Naive thymus-derived CD8-positive, alpha-beta T cell (primary cell): ENCODE measurements around the gene ZNF146. TPM values are rescaled to one million over a fixed set of nuclear protein-coding genes. Genes with fewer than 3 reads are reported as not detected.
A peak's percentile ranks its signal among the peaks of the same experiment; 100 is the strongest.
"Not testable (repeated sequence)": the region's sequence is repeated elsewhere in the genome, so short reads cannot be mapped to it uniquely, and the experiment has no call there.

Experiments used
- ATAC-seq, 2 donors: fragments of 150-1000 bp; cut with Tn5 transposase in 1 of 2; sonication (Bioruptor Pico), chemical (Tn5 transposase) in 1 of 2; 1 replicate in 1 of 2; 2 replicates in 1 of 2; pipeline ENCODE4 v1.10.0; 2021; ENCODE audit warnings: mild to moderate bottlenecking in 2 of 2, moderate library complexity in 2 of 2
- POLR2A ChIA-PET: fragments of 350-600 bp; sonication (Branson Sonifier 250); formaldehyde crosslinking; loops from one replicate; lab custom pipeline; 2021; ENCODE audit warnings: antibody characterized with exemption; lab: Charles Lee
- DNase-seq, 10 donors: peaks; one replicate each; pipeline versions ENCODE4 v3.0.0 to v3.0.0-alpha.2; 2020 to 2022
- H3K27ac Mint-ChIP-seq, 10 donors: one replicate each; pipeline ENCODE4 v1.8.0; 2020 to 2022; ENCODE audit warnings: mild to moderate bottlenecking in 10 of 10, mixed read lengths in 10 of 10, moderate library complexity in 4 of 10, inconsistent platforms in 1 of 10
- H3K27me3 Mint-ChIP-seq, 5 donors: one replicate each; pipeline ENCODE4 v1.8.0; 2021 to 2022; ENCODE audit warnings: mixed read lengths in 5 of 5
- H3K36me3 Mint-ChIP-seq, 3 donors: one replicate each; pipeline ENCODE4 v1.8.0; 2020 to 2022; ENCODE audit warnings: mixed read lengths in 3 of 3, mild to moderate bottlenecking in 2 of 3, inconsistent platforms in 1 of 3
- H3K4me1 Mint-ChIP-seq, 4 donors: one replicate each; pipeline ENCODE4 v1.8.0; 2021 to 2022; ENCODE audit warnings: mixed read lengths in 4 of 4
- H3K4me3 Mint-ChIP-seq, 10 donors: one replicate each; pipeline ENCODE4 v1.8.0; 2020 to 2022; ENCODE audit warnings: mild to moderate bottlenecking in 10 of 10, mixed read lengths in 10 of 10, moderate library complexity in 6 of 10, inconsistent platforms in 1 of 10
- H3K9me3 Mint-ChIP-seq, 9 donors: one replicate each; pipeline ENCODE4 v1.8.0; 2020 to 2022; ENCODE audit warnings: mixed read lengths in 9 of 9, mild to moderate bottlenecking in 3 of 9, inconsistent platforms in 1 of 9, moderate library complexity in 1 of 9
- polyA plus RNA-seq, 3 donors: library from polyadenylated mRNA; unstranded; fragments of 300-500 nt; fragmentation: Illumina TruSeq; gene quantifications; one replicate each; pipeline ENCODE4 v1.2.3, GENCODE V29; 2021
- total RNA-seq, 8 experiments: library from RNA in 2 of 8; stranded (reverse) in 2 of 8; gene quantifications; one replicate each; pipeline ENCODE4 v1.2.3 and lab custom pipeline; 2021 to 2026

ZNF146 gene
- total and polyA plus RNA-seq, 5 experiments from 2014 or later, result 51.4 to 88.6 (median 71.8) TPM

DNA sequence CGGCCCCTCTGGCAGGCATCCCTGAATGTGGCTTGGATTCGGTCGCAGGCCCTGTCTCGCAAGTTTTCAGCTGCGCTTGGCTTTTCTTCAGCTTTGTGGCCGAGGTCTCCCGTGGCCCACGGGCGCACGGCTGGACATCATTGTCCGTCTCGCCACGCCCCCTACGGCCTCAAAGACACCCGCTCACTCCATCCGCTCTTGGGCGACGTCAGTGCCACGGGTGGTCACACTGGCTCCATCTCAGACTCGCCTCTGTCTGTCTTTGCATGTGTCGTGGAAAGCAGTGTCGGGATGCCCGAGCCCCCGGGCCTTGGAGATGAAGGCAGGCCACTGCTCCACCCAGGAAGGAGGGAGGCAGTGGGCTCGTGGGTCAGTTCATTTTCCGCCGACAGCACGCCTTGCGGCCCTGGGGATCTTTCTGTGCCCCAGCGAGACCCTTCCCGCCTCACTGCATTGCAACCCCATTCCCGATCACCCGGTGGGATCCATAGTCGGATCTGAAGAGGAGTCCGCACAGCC, 51.0 kb downstream of the ZNF146 start:
- DNase-seq, result no peak
- Mint-ChIP-seq H3K27me3 (no peaks in the 10 kb centered on the region), H3K4me3 (no peak overlapping the region), H3K27ac (no peak overlapping the region), H3K36me3 (peaks cover 3 to 30% (median 6%) of the 10 kb centered on the region in 3 donors), H3K9me3 (peaks cover 7 to 56% (median 22%) of the 10 kb centered on the region in 9 donors), H3K4me1 (no peaks in the 10 kb centered on the region)
- POLR2A ChIA-PET, result no interaction called here
- ATAC-seq, result no peak

GRCh38 chr19:36266375-36266961, 51.6 kb downstream of the ZNF146 start:
- Mint-ChIP-seq H3K27me3 (no peaks in the 10 kb centered on the region), H3K4me1 (no peaks in the 10 kb centered on the region), H3K9me3 (peaks cover 7 to 56% (median 22%) of the 10 kb centered on the region in 9 donors), H3K4me3 (no peak overlapping the region), H3K36me3 (peaks cover 3 to 30% (median 6%) of the 10 kb centered on the region in 3 donors), H3K27ac (peak overlapping the region in 1 of 10 donors; percentile 79)
- POLR2A ChIA-PET, result no interaction called here
- no peak for ATAC-seq
- peak in 1 of 10 donors; percentile 58 for DNase-seq

GRCh38 chr19:36267061-36267845, 52.3 kb downstream of the ZNF146 start:
- peak overlapping the region in 1 of 10 donors; percentile 79 for H3K27ac Mint-ChIP-seq
- ATAC-seq, result no peak
- peaks cover 7 to 56% (median 22%) of the 10 kb centered on the region in 9 donors for H3K9me3 Mint-ChIP-seq

DNA sequence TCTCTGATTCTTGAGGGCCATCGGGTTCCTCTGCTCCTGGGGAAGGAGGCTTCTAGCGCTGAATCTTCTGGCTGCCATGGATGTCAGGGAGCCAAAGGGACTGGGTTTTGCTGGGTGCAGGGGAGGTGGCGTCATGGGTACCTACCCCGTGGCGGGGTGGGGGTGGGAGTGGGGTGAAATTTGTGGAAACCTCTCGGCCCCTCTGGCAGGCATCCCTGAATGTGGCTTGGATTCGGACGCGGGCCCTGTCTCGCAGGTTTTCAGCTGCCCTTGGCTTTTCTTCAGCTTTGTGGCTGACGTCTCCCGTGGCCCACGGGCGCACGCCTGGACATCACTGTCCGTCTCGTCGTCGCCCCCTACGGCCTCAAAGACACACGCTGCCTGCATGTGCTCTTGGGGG, 53.2 kb downstream of the ZNF146 start:
- H3K4me3 Mint-ChIP-seq, H3K4me1 Mint-ChIP-seq, H3K27ac Mint-ChIP-seq, POLR2A ChIA-PET, DNase-seq, H3K27me3 Mint-ChIP-seq, ATAC-seq: not testable (repeated sequence)
- H3K36me3 Mint-ChIP-seq, result peaks cover 3 to 28% (median 5%) of the 10 kb centered on the region in 3 donors
- peaks cover 6 to 50% (median 21%) of the 10 kb centered on the region in 9 donors for H3K9me3 Mint-ChIP-seq

More at GRCh38 chr19:36267061-36267845, 52.3 kb downstream of the ZNF146 start:
- DNase-seq, result no peak
- POLR2A ChIA-PET, result no interaction called here
- Mint-ChIP-seq H3K36me3 (peaks cover 3 to 30% (median 6%) of the 10 kb centered on the region in 3 donors), H3K4me1 (no peaks in the 10 kb centered on the region), H3K4me3 (no peak overlapping the region), H3K27me3 (no peaks in the 10 kb centered on the region)

DNA sequence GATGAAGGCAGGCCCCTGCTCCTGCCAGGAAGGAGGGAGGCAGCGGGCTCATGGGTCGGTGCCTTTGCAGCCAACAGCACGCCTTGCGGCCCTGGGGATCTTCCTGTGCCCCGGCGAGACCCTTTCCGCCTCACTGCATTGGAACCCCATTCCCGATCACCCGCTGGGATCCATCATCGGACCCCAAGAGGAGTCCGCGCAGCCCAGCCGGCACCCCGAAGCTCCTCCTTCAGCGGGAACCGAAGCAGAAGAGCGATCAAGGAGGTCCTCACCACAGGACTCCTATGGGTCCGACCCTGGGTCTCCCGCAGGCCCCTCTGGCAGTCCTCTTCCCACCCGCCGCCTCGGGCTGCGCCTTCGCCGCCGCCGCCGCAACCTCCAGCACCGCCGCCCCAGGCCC, 53.7 kb downstream of the ZNF146 start:
- DNase-seq, result peak in 1 of 10 donors; percentile 79
- peaks cover 1 to 45% (median 17%) of the 10 kb centered on the region in 9 donors for H3K9me3 Mint-ChIP-seq
- H3K27me3 Mint-ChIP-seq, H3K4me3 Mint-ChIP-seq, H3K27ac Mint-ChIP-seq, H3K4me1 Mint-ChIP-seq, ATAC-seq, POLR2A ChIA-PET: not testable (repeated sequence)
- H3K36me3 Mint-ChIP-seq, result peaks cover 2 to 23% (median 3%) of the 10 kb centered on the region in 3 donors

- Mint-ChIP-seq H3K9me3 (peaks cover 0 to 38% (median 15%) of the 10 kb centered on the region in 9 donors), H3K36me3 (peaks cover 2 to 16% (median 3%) of the 10 kb centered on the region in 3 donors)
- POLR2A ChIA-PET, H3K27ac Mint-ChIP-seq, H3K27me3 Mint-ChIP-seq, DNase-seq, H3K4me3 Mint-ChIP-seq, ATAC-seq, H3K4me1 Mint-ChIP-seq: not testable (repeated sequence)
Measured at GRCh38 chr19:36269295-36269694, 54.4 kb downstream of the ZNF146 start.

Other genes with a start within 250 kb of the ZNF146 start
- gene SDHAF1, start 219.9 kb upstream of the ZNF146 start, total RNA-seq, result 10 to 100 TPM; 19.4 to 24.2 TPM
- 10 to 100 TPM; 31.9 to 50.9 (median 34.9) TPM for gene SDHAF1, start 219.9 kb upstream of the ZNF146 start, polyA plus RNA-seq
- gene SYNE4, start 206.3 kb upstream of the ZNF146 start, total RNA-seq, result 1 to 10 TPM; 3.5 to 4.7 TPM
- under 1 TPM in 1 of 3 donors, not detected in 2; 0.19 TPM for gene SYNE4, start 206.3 kb upstream of the ZNF146 start, polyA plus RNA-seq
- 10 to 100 TPM; 58.1 to 65.5 TPM for gene ALKBH6, start 200.9 kb upstream of the ZNF146 start, total RNA-seq
- 10 to 100 TPM; 18.7 to 25.6 (median 21.9) TPM for gene ALKBH6, start 200.9 kb upstream of the ZNF146 start, polyA plus RNA-seq
- gene CLIP3, start 182.2 kb upstream of the ZNF146 start, total RNA-seq, result 1 to 10 TPM; 1.3 to 1.7 TPM
- gene CLIP3, start 182.2 kb upstream of the ZNF146 start, polyA plus RNA-seq, result 1 to 10 TPM in 2 of 3 donors, not detected in 1; 1.4 to 2.6 TPM
- gene THAP8, start 160.8 kb upstream of the ZNF146 start, total RNA-seq, result 1 to 10 TPM; 3.6 to 4.6 TPM
- gene THAP8, start 160.8 kb upstream of the ZNF146 start, polyA plus RNA-seq, result 1 to 10 TPM; 2.4 to 7.2 (median 5.3) TPM
- 1 to 10 TPM; 2.0 to 2.5 TPM for gene WDR62, start 160.2 kb upstream of the ZNF146 start, total RNA-seq
- gene WDR62, start 160.2 kb upstream of the ZNF146 start, polyA plus RNA-seq, result under 1 TPM in 2 of 3 donors, not detected in 1; 0.13 to 0.23 TPM
- gene OVOL3, start 104.0 kb upstream of the ZNF146 start, total RNA-seq, result not detected
- gene OVOL3, start 104.0 kb upstream of the ZNF146 start, polyA plus RNA-seq, result not detected
- gene POLR2I, start 100.2 kb upstream of the ZNF146 start, total RNA-seq, result 10 to 100 TPM; 37.2 to 48.8 TPM
- 100 to 1,000 TPM; 124 to 168 (median 149) TPM for gene POLR2I, start 100.2 kb upstream of the ZNF146 start, polyA plus RNA-seq
- 100 to 1,000 TPM; 111 to 120 TPM for gene TBCB, start 99.6 kb upstream of the ZNF146 start, total RNA-seq
- 100 to 1,000 TPM; 169 to 208 (median 179) TPM for gene TBCB, start 99.6 kb upstream of the ZNF146 start, polyA plus RNA-seq
- 100 to 1,000 TPM; 228 to 239 TPM for gene CAPNS1, start 75.0 kb upstream of the ZNF146 start, total RNA-seq
- 100 to 1,000 TPM in 1 of 3 donors, 10 to 100 TPM in 2; 93.4 to 137 (median 100.0) TPM for gene CAPNS1, start 75.0 kb upstream of the ZNF146 start, polyA plus RNA-seq
- not detected for gene COX7A1, start 62.7 kb upstream of the ZNF146 start, total RNA-seq
- not detected for gene COX7A1, start 62.7 kb upstream of the ZNF146 start, polyA plus RNA-seq
- 1 to 10 TPM; 7.2 to 9.4 TPM for gene ZNF565, start 441 bp upstream of the ZNF146 start, total RNA-seq
- gene ZNF565, start 441 bp upstream of the ZNF146 start, polyA plus RNA-seq, result 1 to 10 TPM; 1.7 to 4.8 (median 2.5) TPM
- 10 to 100 TPM; 21.3 to 22.1 TPM for gene ZFP14, start 164.1 kb downstream of the ZNF146 start, total RNA-seq
- gene ZFP14, start 164.1 kb downstream of the ZNF146 start, polyA plus RNA-seq, result 1 to 10 TPM; 3.4 to 5.5 (median 4.6) TPM
- 10 to 100 TPM; 10.1 to 12.4 TPM for gene ZFP82, start 203.5 kb downstream of the ZNF146 start, total RNA-seq
- gene ZFP82, start 203.5 kb downstream of the ZNF146 start, polyA plus RNA-seq, result 10 to 100 TPM in 1 of 3 donors, 1 to 10 TPM in 2; 2.8 to 13.5 (median 5.3) TPM